ENCODE data around the gene HOXA4. TPM values are rescaled to one million over a fixed set of nuclear protein-coding genes. Genes with fewer than 3 reads are reported as not detected.
A peak's percentile ranks its signal among the peaks of the same experiment; 100 is the strongest.

Gene HOXA4
- polyA plus RNA-seq, 3 donors: 0.48 TPM; not detected in 2

DNA sequence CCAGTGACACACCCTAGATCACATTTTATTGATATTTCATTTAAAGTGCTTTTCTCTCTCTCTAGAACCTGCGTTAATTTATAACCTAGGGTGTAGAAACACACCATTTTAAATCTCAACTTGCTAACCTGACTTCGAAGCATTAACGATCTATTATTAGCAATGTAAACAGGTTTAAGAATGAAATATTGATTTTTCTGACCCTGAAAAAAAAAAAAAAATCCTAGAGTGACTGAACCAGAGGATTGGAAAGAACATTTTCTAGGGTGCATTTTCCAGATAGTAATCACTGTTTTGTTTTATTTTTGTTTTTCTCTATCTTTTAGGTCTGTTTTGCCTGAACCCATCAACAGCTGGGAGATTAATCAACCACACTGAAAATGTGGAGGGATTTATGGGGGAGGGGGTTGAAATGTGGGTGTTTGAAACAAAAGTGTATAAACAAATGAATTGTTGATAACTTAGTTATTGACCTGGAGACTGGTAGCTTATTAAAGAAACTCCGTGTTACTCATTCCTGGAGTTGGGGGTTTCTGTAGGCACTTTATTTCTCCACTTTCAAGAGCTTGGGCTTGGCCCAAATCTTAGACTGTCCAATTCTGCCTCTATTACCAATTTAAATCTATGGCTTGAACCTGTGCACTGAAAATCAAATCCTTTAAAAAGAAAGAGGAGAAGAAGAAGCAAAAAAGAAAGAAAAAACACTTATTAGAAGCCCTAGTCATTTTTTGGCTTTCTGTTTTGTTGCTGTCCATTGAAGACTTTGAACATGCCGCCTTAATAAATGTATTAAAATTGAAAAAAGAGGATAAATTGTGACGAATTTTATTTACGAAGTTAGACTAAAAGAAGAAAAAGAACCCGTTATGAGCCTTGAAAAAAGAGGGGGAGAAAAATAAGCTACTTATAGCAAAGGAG is 30.8 kb downstream of the HOXA4 start:
- no peak for DNase-seq
- intact Hi-C loops (cut with micrococcal nuclease): loop anchor here (5.0 to 10.0 kb wide), 3 partner anchors 58 to 237 kb away; partner anchors contain the start of genes HOXA7 (in 1 of the 2) and SKAP2 (in 1 of the 2)
- Histone ChIP-seq H2AFZ (ENCODE audit: insufficient read depth, low read depth, low read length, poor library complexity, severe bottlenecking) (no peak overlapping the region), H3K9ac (ENCODE audit: insufficient read depth, low read length, poor library complexity, severe bottlenecking) (no peak overlapping the region), H3K4me1 (ENCODE audit: control insufficient read depth in 1 of 2, insufficient read depth in 2 of 2, low read length in 2 of 2) (peaks cover 48 to 53% of the 10 kb centered on the region in 2 donors), H3K9me3 (replicated peaks in 1 of 2; ENCODE audit: control insufficient read depth in 1 of 2, insufficient read depth in 1 of 2, low read length in 2 of 2) (peaks cover 0 to 24% of the 10 kb centered on the region in 2 donors), H3K4me3 (replicated peaks in 1 of 3; ENCODE audit: low read depth in 2 of 3, low read length in 3 of 3) (no peak overlapping the region), H3K36me3 (replicated peaks in 1 of 2; ENCODE audit: control insufficient read depth in 1 of 2, insufficient read depth in 2 of 2, low read length in 2 of 2) (peaks cover 9 to 32% of the 10 kb centered on the region in 2 donors), H4K20me1 (ENCODE audit: insufficient read depth, low read length) (peaks cover 77% of the 10 kb centered on the region), H3K27me3 (ENCODE audit: control insufficient read depth in 2 of 2, insufficient read depth in 2 of 2, low read length in 2 of 2) (peaks cover 53 to 82% of the 10 kb centered on the region in 2 donors), H3K4me2 (replicated peaks; ENCODE audit: extremely low read depth, low read length, poor library complexity, severe bottlenecking) (no peak overlapping the region), H3K27ac (ENCODE audit: low read depth in 1 of 2, low read length in 2 of 2) (no peak overlapping the region), H3K79me2 (ENCODE audit: insufficient read depth, low read length) (peaks cover 31% of the 10 kb centered on the region)
- H3K4me3 Mint-ChIP-seq: peak overlapping the region in 1 of 2 donors; percentile 95
- H3K9me3 Mint-ChIP-seq: peaks cover 0 to 48% (median 19%) of the 10 kb centered on the region in 7 donors
- peaks cover 61% of the 10 kb centered on the region for H3K4me1 Mint-ChIP-seq
- no CpG with 5 or more reads among the region's 8 CpGs for WGBS (ENCODE audit: insufficient coverage)
- TF ChIP-seq, protein P1, sequence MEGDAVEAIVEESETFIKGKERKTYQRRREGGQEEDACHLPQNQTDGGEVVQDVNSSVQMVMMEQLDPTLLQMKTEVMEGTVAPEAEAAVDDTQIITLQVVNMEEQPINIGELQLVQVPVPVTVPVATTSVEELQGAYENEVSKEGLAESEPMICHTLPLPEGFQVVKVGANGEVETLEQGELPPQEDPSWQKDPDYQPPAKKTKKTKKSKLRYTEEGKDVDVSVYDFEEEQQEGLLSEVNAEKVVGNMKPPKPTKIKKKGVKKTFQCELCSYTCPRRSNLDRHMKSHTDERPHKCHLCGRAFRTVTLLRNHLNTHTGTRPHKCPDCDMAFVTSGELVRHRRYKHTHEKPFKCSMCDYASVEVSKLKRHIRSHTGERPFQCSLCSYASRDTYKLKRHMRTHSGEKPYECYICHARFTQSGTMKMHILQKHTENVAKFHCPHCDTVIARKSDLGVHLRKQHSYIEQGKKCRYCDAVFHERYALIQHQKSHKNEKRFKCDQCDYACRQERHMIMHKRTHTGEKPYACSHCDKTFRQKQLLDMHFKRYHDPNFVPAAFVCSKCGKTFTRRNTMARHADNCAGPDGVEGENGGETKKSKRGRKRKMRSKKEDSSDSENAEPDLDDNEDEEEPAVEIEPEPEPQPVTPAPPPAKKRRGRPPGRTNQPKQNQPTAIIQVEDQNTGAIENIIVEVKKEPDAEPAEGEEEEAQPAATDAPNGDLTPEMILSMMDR (IDR thresholded peaks at IDR 0.05): no peak
- peaks cover 55 to 61% of the 10 kb centered on the region in 2 donors for H3K36me3 Mint-ChIP-seq
- no peak overlapping the region for H3K27ac Mint-ChIP-seq
- H3K27me3 Mint-ChIP-seq (ENCODE audit: low read depth in 3 of 3): peaks cover 74 to 88% (median 75%) of the 10 kb centered on the region in 3 donors

- TF ChIP-seq, protein P1 (IDR thresholded peaks at IDR 0.05): no peak
- Histone ChIP-seq H3K36me3 (replicated peaks in 1 of 2; ENCODE audit: control insufficient read depth in 1 of 2, insufficient read depth in 2 of 2, low read length in 2 of 2) (peaks cover 9 to 32% of the 10 kb centered on the region in 2 donors), H3K4me2 (replicated peaks; ENCODE audit: extremely low read depth, low read length, poor library complexity, severe bottlenecking) (peak overlapping the region; percentile 92), H3K79me2 (ENCODE audit: insufficient read depth, low read length) (peaks cover 31% of the 10 kb centered on the region), H3K9me3 (replicated peaks in 1 of 2; ENCODE audit: control insufficient read depth in 1 of 2, insufficient read depth in 1 of 2, low read length in 2 of 2) (peaks cover 0 to 24% of the 10 kb centered on the region in 2 donors), H3K4me1 (ENCODE audit: control insufficient read depth in 1 of 2, insufficient read depth in 2 of 2, low read length in 2 of 2) (peaks cover 51 to 57% of the 10 kb centered on the region in 2 donors), H2AFZ (ENCODE audit: insufficient read depth, low read depth, low read length, poor library complexity, severe bottlenecking) (no peak overlapping the region), H3K4me3 (replicated peaks in 1 of 3; ENCODE audit: low read depth in 2 of 3, low read length in 3 of 3) (peak overlapping the region in 1 of 3 experiments; percentile 90), H3K27me3 (ENCODE audit: control insufficient read depth in 2 of 2, insufficient read depth in 2 of 2, low read length in 2 of 2) (peaks cover 53 to 82% of the 10 kb centered on the region in 2 donors), H3K27ac (ENCODE audit: low read depth in 1 of 2, low read length in 2 of 2) (no peak overlapping the region), H4K20me1 (ENCODE audit: insufficient read depth, low read length) (peaks cover 68% of the 10 kb centered on the region), H3K9ac (ENCODE audit: insufficient read depth, low read length, poor library complexity, severe bottlenecking) (no peak overlapping the region)
- H3K27ac Mint-ChIP-seq: peak overlapping the region in 1 of 7 donors; percentile 43
- intact Hi-C loops (cut with micrococcal nuclease): loop anchor here (5.0 to 10.0 kb wide), 3 partner anchors 58 to 237 kb away; partner anchors contain the start of genes HOXA7 (in 1 of the 2) and SKAP2 (in 1 of the 2)
- no peak for DNase-seq
- H3K36me3 Mint-ChIP-seq: peaks cover 61 to 68% of the 10 kb centered on the region in 2 donors
- peaks cover 74 to 88% (median 75%) of the 10 kb centered on the region in 3 donors for H3K27me3 Mint-ChIP-seq (ENCODE audit: low read depth in 3 of 3)
- H3K9me3 Mint-ChIP-seq: peaks cover 0 to 54% (median 24%) of the 10 kb centered on the region in 7 donors
- 32% methylated on average over 27 of the region's 38 CpGs for WGBS (ENCODE audit: insufficient coverage)
- peak overlapping the region; percentile 89 to 95 for H3K4me3 Mint-ChIP-seq
- H3K4me1 Mint-ChIP-seq: peaks cover 68% of the 10 kb centered on the region
These were observed 31.7 kb downstream of the HOXA4 start for GRCh38 chr7:27098578-27099451.
